Measurements from ENCODE around the gene ASIP.

DNA sequence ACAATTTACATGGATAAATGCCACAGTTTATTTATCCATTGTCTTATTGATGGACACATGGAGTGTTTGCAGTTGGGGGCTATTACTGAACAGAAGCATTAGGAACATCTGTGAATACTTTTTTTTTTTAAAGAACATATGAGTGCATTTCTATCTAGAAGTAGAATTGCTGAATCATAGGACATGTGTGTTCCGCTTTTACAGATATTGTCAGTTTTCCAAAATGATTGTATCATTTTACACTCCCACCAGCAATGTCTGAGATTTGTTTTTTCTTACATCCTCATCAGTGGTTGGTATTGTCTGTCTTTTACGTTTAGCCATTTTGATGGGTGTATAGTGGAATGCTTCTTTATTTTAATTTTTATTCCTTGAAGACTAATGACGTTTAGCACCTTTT lies 42.0 kb upstream of the ASIP start:
- TF ChIP-seq, protein P1, sequence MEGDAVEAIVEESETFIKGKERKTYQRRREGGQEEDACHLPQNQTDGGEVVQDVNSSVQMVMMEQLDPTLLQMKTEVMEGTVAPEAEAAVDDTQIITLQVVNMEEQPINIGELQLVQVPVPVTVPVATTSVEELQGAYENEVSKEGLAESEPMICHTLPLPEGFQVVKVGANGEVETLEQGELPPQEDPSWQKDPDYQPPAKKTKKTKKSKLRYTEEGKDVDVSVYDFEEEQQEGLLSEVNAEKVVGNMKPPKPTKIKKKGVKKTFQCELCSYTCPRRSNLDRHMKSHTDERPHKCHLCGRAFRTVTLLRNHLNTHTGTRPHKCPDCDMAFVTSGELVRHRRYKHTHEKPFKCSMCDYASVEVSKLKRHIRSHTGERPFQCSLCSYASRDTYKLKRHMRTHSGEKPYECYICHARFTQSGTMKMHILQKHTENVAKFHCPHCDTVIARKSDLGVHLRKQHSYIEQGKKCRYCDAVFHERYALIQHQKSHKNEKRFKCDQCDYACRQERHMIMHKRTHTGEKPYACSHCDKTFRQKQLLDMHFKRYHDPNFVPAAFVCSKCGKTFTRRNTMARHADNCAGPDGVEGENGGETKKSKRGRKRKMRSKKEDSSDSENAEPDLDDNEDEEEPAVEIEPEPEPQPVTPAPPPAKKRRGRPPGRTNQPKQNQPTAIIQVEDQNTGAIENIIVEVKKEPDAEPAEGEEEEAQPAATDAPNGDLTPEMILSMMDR (IDR thresholded peaks at IDR 0.05; ENCODE audit: low read depth, low read length, poor library complexity, severe bottlenecking), result no peak
- no peak for TF ChIP-seq EZH2phosphoT487 (IDR thresholded peaks at IDR 0.05; ENCODE audit: borderline replicate concordance, low read length)

All from DOHH2 (cell line).